GM21737 (cell line): Measurements from ENCODE around the gene HIBADH.
"Not testable (repeated sequence)": the region's sequence is repeated elsewhere in the genome, so short reads cannot be mapped to it uniquely, and the experiment has no call there.

Experiments used
- ATAC-seq: cut with Tn5 transposase; IDR thresholded peaks from one replicate; pipeline ENCODE4 v1.9.1; 2021; ENCODE audit warnings: mild to moderate bottlenecking, moderate library complexity; ENCODE audit not compliant: unreplicated experiment

The HIBADH gene

GRCh38 chr7:27639048-27639447 is 23.6 kb downstream of the HIBADH start:
- ATAC-seq, result not testable (repeated sequence)

- no peak for ATAC-seq
Observed at GRCh38 chr7:27636326-27637006, 26.2 kb downstream of the HIBADH start.

- no peak for ATAC-seq
Observed at GRCh38 chr7:27635728-27636127, 27.0 kb downstream of the HIBADH start.

- no peak for ATAC-seq
Observed at GRCh38 chr7:27634671-27635493, 27.8 kb downstream of the HIBADH start.

GRCh38 chr7:27633062-27633461 is 29.6 kb downstream of the HIBADH start:
- ATAC-seq, result no peak

- ATAC-seq, result no peak
Observed at GRCh38 chr7:27631391-27631790, 31.3 kb downstream of the HIBADH start.

GRCh38 chr7:27627146-27627545 is 35.5 kb downstream of the HIBADH start:
- no peak for ATAC-seq

- ATAC-seq, result no peak
Observed at GRCh38 chr7:27619492-27619891, 43.2 kb downstream of the HIBADH start.

GRCh38 chr7:27617651-27618381 is 44.9 kb downstream of the HIBADH start:
- no peak for ATAC-seq

GRCh38 chr7:27616914-27617548 is 45.7 kb downstream of the HIBADH start:
- ATAC-seq, result no peak

GRCh38 chr7:27616186-27616491 is 46.5 kb downstream of the HIBADH start:
- ATAC-seq, result no peak

- no peak for ATAC-seq
Observed at GRCh38 chr7:27615420-27616185, 47.1 kb downstream of the HIBADH start.

- no peak for ATAC-seq
Observed at GRCh38 chr7:27614095-27614494, 48.6 kb downstream of the HIBADH start.

GRCh38 chr7:27611059-27611458 is 51.6 kb downstream of the HIBADH start:
- ATAC-seq, result no peak

- no peak for ATAC-seq
Observed at GRCh38 chr7:27608776-27609495, 53.7 kb downstream of the HIBADH start.

GRCh38 chr7:27607210-27607606 is 55.5 kb downstream of the HIBADH start:
- ATAC-seq, result no peak

- no peak for ATAC-seq
Observed at GRCh38 chr7:27606270-27607209, 56.1 kb downstream of the HIBADH start.

- ATAC-seq, result no peak
Observed at GRCh38 chr7:27605689-27606269, 56.9 kb downstream of the HIBADH start.
